Lower leg skin (tissue), 4 donors: Measurements from ENCODE around the gene LMNA. TPM values are rescaled to one million over a fixed set of nuclear protein-coding genes. Genes with fewer than 3 reads are reported as not detected.
"Not testable (repeated sequence)": the region's sequence is repeated elsewhere in the genome, so short reads cannot be mapped to it uniquely, and the experiment has no call there.

Experiments used
- DNase-seq, 2 donors: peaks; one replicate each; pipeline ENCODE4 v3.0.0-alpha.2; 2019; ENCODE audit warnings: low spot score in 2 of 2
- H3K4me3 ChIP-seq: fragments of 200-600 bp; sonication (generic); 2 replicates; pipeline ENCODE4 v1.5.1; 2017; ENCODE audit warnings: mild to moderate bottlenecking, low read depth; ENCODE audit not compliant: poor library complexity, severe bottlenecking
- CTCF ChIP-seq, 3 donors: fragments of 450-650 bp; IDR thresholded peaks; one replicate each; pipeline ENCODE4 v1.5.1; 2016; ENCODE audit warnings: antibody characterized with exemption in 3 of 3, mild to moderate bottlenecking in 3 of 3, moderate library complexity in 2 of 3
- POLR2A ChIP-seq, 2 donors: fragments of 450-650 bp; IDR thresholded peaks; one replicate each; pipeline ENCODE4 v1.6.1; 2016 to 2017; ENCODE audit warnings: antibody characterized with exemption in 2 of 2, mild to moderate bottlenecking in 1 of 2, moderate library complexity in 1 of 2
- WGBS, 2 donors: methylation state at CpG; one replicate each; pipeline ENCODE4 v1.1.5; 2018; 5-methylcytosine and 5-hydroxymethylcytosine counted together
- intact Hi-C: fragments of 100-400 bp; cut with DNase I; formaldehyde crosslinking; loops from one replicate; pipeline ENCODE4 v1.15.0; 2023; ENCODE audit warnings: low total_unique reads
- total RNA-seq, 4 donors: library from RNA; depleted of rRNA; stranded (reverse); fragments of >200 nt; gene quantifications; one replicate each; pipeline ENCODE4 v1.1.0, GENCODE V29; 2016

The LMNA gene
- total RNA-seq, 4 donors from 2014 or later, result 530 to 611 (median 555) TPM

GRCh38 chr1:156177919-156178654 lies 63.6 kb downstream of the LMNA start:
- 85 to 89% methylated on average over 7 of the region's 7 CpGs for WGBS, 2 donors
- TF ChIP-seq CTCF (IDR thresholded peaks at IDR 0.05) (no peak), POLR2A (IDR thresholded peaks at IDR 0.05) (no peak)
- intact Hi-C loops, result no loop called here
- no peak for DNase-seq
- no peak overlapping the region for H3K4me3 ChIP-seq

- DNase-seq, result no peak
- intact Hi-C loops, result no loop called here
- no peak for TF ChIP-seq POLR2A (IDR thresholded peaks at IDR 0.05)
- no peak for TF ChIP-seq CTCF (IDR thresholded peaks at IDR 0.05)
- no peak overlapping the region for H3K4me3 ChIP-seq
- 94 to 97% methylated on average over 3 of the region's 3 CpGs for WGBS, 2 donors
Measured at GRCh38 chr1:156180471-156180870, 66.0 kb downstream of the LMNA start.

GRCh38 chr1:156181391-156181924 lies 66.9 kb downstream of the LMNA start:
- DNase-seq, H3K4me3 ChIP-seq, intact Hi-C loops: not testable (repeated sequence)
- WGBS, 2 donors, result 42 to 51% methylated on average over 8 of the region's 8 CpGs

GRCh38 chr1:156182010-156182779 lies 67.7 kb downstream of the LMNA start:
- H3K4me3 ChIP-seq, DNase-seq, intact Hi-C loops: not testable (repeated sequence)
- WGBS, 2 donors, result 83% methylated on average over 12 of the region's 12 CpGs

GRCh38 chr1:156186347-156187177 lies 72.1 kb downstream of the LMNA start:
- H3K4me3 ChIP-seq, DNase-seq, intact Hi-C loops: not testable (repeated sequence)
- WGBS, 2 donors, result 88 to 97% methylated on average over 2 of the region's 2 CpGs

Other genes starting within 250 kb of the LMNA start
- gene RIT1, start 203.4 kb upstream of the LMNA start, total RNA-seq, result 10 to 100 TPM; 16.1 to 34.2 (median 24.2) TPM
- 10 to 100 TPM; 32.7 to 96.0 (median 45.5) TPM for gene KHDC4, start 180.3 kb upstream of the LMNA start, total RNA-seq
- gene RXFP4, start 173.1 kb upstream of the LMNA start, total RNA-seq, result not detected
- 10 to 100 TPM; 18.7 to 35.5 (median 28.3) TPM for gene ARHGEF2, start 136.2 kb upstream of the LMNA start, total RNA-seq
- gene SSR2, start 93.8 kb upstream of the LMNA start, total RNA-seq, result 100 to 1,000 TPM; 113 to 215 (median 185) TPM
- gene UBQLN4, start 60.9 kb upstream of the LMNA start, total RNA-seq, result 10 to 100 TPM; 19.8 to 31.0 (median 26.9) TPM
- gene LAMTOR2, start 59.9 kb upstream of the LMNA start, total RNA-seq, result 10 to 100 TPM; 41.8 to 64.5 (median 47.4) TPM
- 100 to 1,000 TPM; 211 to 281 (median 251) TPM for gene RAB25, start 53.6 kb upstream of the LMNA start, total RNA-seq
- 1 to 10 TPM in 1 of 4 donors, under 1 TPM in 3; 0.21 to 1.1 (median 0.67) TPM for gene MEX3A, start 32.2 kb upstream of the LMNA start, total RNA-seq
- 10 to 100 TPM; 30.5 to 45.4 (median 41.4) TPM for gene SEMA4A, start 38.9 kb downstream of the LMNA start, total RNA-seq
- 10 to 100 TPM; 11.3 to 15.3 (median 13.3) TPM for gene SLC25A44, start 79.4 kb downstream of the LMNA start, total RNA-seq
- gene PMF1, start 98.3 kb downstream of the LMNA start, total RNA-seq, result 10 to 100 TPM; 62.9 to 83.6 (median 71.1) TPM
- gene BGLAP, start 127.5 kb downstream of the LMNA start, total RNA-seq, result 1 to 10 TPM in 1 of 4 donors, under 1 TPM in 2, not detected in 1; 0.36 to 3.4 (median 0.69) TPM
- gene PAQR6, start 133.3 kb downstream of the LMNA start, total RNA-seq, result 1 to 10 TPM; 2.0 to 8.4 (median 4.6) TPM
- gene SMG5, start 168.1 kb downstream of the LMNA start, total RNA-seq, result 10 to 100 TPM; 56.9 to 88.4 (median 61.0) TPM
- gene TMEM79, start 169.6 kb downstream of the LMNA start, total RNA-seq, result 100 to 1,000 TPM in 2 of 4 donors, 10 to 100 TPM in 2; 96.9 to 111 (median 101) TPM
- 10 to 100 TPM; 21.9 to 49.1 (median 34.5) TPM for gene GLMP, start 181.0 kb downstream of the LMNA start, total RNA-seq
- gene VHLL, start 184.6 kb downstream of the LMNA start, total RNA-seq, result not detected
- gene CCT3, start 223.6 kb downstream of the LMNA start, total RNA-seq, result 100 to 1,000 TPM; 119 to 202 (median 150) TPM
- 1 to 10 TPM in 1 of 4 donors, not detected in 3; 3.2 TPM for gene TSACC, start 223.8 kb downstream of the LMNA start, total RNA-seq